DLD1 (cell line): ENCODE data around the gene RPS6KA5.
"Not testable (repeated sequence)": the region's sequence is repeated elsewhere in the genome, so short reads cannot be mapped to it uniquely, and the experiment has no call there.

Experiments used
- in situ Hi-C: cut with HindIII; loops from 2 replicates; pipeline ENCODE4 v1.10.0; 2017; ENCODE audit warnings: low sequenced_read_pairs

The RPS6KA5 gene

DNA sequence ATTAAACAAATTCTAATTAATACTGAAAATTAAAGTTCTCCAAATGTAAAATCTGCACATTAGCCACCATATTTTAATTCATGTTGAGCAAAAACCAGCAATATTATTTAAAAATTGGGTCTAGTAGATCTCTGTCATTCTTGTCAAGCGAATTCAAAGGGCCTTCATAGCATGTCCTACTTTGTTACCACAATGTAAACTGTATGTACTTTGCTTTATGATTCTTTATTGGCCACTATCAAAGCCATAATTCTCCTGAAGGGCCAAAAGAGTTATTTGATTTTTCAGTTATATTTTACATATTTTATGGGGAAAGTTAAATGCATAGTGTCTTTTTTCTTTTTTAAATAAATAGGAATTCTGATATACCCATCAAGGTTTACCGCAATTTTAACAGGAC is 117.9 kb downstream of the RPS6KA5 start:
- in situ Hi-C loops = no loop called here

DNA sequence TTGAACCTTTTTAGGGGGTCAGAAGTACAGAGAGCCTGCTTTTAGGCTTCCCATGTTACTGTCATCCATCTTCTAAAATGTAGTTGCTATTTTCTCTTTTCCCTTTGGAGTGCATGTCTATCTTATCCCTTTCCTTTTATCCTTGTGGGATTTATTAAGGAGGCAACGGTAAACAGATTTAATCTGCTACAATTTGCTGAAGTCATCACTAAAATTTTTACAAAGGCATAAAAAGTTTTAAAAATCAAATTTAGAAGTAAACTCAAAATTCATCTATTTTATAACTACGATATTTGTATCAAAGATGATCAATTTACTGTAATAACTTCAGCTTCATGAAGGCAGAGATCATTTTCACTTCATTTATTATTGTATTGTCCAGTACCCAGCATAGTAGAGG is 118.7 kb downstream of the RPS6KA5 start:
- in situ Hi-C loops = no loop called here

DNA sequence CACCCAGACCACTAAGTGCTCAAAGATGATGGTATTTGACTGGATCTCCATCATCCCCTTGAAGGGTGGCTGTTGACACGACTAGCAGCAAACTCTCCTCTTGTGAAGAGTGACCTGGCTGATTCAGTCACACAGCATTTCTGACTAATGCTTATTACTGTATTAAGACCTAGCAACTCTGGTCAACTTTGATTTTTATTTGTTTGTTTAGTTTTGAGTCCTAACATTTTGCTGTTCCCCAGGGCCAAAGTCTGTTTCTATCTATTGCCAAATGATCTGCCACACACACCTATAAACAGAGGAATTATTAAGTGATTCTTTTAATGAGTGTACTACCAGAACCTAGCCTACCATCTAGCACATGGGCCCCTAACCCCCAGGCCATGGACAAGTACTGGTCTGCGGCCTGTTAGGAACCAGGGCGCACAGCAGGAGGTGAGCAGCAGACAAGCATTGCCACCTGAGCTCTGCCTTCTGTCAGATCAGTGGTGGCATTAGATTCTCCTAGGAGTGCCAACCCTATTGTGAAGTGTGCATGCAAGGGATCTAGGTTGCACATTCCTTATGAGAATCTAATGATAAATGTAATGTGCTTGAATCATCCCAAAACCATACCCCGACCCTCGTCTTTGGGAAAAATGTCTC is 120.0 kb downstream of the RPS6KA5 start:
- in situ Hi-C loops = no loop called here

DNA sequence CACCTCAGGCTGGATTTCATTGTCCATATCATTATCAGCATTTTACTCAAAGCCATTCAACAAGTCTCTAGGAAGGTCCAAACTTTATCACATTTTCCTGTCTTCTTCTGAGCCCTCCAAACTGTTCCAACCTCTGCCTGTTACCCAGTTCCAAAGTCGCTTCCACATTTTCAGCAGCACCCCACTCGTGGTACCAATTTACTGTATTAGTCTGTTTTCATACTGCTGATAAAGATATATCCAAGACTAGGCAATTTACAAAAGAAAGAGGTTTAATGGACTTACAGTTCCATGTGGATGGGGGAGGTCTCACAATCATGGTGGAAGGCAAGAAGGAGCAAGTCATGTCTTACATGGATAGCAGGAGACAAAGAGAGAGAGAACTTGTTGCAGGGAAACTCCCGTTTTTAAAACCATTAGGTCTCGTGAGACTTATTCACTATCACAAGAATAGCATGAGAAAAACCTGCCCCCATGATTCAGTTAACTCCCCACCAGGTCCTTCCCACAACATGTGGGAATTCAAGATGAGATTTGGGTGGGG is 121.1 kb downstream of the RPS6KA5 start:
- in situ Hi-C loops = not testable (repeated sequence)

DNA sequence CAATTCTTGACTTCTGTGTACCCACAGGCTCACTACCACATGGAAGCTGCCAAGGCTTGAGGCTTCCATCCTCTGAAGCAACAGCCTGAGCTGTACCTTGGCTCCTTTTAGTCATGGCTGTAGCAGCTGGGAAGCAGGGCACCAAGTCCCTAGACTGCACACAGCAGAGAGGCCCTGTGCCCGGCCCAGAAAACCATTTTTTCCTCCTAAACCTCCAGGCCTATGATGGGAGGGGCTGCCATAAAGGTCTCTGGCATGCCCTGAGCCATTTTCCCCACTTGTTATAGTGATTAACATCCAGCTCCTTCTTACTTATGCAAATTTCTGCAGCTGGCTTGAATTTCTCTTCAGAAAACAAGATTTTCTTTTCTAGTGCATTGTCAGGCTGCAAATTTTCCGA is 121.8 kb downstream of the RPS6KA5 start:
- in situ Hi-C loops = no loop called here

DNA sequence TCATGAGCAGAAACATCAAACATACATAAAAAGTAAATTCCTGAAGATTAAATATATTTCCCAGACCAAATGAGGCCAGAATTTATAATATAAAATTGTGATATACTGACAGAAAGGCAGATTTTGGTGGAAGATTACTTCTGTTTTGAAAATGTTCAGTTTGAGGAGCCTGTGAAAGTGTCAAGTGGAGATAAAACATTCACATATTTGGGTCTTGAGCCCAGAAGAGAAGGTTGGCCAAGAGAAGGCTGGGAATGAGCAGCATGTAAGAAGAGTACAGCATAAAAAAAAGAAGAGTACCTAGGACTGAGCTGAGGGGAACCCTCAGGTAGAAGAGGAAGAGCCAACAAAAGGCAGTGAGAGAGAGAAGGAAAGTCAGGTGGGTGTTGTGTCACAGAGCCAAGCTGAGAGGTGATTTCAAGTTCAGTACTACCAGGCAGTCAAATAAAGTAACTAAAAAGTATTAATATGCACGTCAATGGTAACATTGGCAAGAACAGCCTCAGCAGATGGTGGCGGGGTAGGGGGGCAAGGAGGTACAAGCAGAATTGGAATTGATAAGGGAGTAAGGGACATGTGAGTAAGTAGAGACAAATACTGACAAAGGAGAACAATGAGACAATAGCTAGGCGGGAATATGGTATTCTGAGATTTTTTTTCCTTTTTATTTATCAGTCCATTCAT is 123.5 kb downstream of the RPS6KA5 start:
- in situ Hi-C loops = no loop called here

DNA sequence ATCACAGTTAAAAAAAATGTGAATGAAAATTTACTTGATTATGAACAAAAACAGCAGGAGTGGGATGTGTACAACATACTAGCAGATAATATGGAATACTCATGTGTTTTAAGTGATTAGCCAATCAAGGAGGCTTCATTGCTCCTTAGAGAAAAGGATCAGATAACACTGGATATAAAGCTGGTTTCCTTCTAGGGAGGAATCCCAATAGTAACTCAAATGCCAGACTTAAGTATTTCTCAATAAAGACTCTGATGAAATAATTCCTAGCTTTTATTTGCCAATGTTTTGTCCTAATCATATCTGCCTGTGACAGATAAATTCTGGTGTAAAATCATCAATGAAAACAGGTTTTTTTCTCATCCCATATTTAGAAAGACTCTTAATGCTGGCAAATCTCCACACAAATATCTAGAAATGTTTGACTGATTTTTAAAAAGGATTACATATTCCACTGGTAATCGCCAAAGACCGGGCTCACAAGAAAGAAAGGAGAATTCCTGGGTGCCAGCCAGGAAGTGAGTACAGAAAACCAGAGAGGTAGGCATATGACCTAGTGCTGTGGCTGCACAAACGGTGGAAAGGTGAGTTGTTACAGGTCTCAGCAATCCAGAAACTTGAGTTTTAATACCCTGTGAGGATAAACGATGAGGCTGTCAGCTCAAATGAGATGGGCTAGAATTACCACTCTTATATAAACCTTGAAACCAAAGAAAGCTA is 135.7 kb downstream of the RPS6KA5 start:
- in situ Hi-C loops = loop anchor here (25.0 kb wide), 1 partner anchor 363 kb away; no protein-coding TSS in a partner anchor

DNA sequence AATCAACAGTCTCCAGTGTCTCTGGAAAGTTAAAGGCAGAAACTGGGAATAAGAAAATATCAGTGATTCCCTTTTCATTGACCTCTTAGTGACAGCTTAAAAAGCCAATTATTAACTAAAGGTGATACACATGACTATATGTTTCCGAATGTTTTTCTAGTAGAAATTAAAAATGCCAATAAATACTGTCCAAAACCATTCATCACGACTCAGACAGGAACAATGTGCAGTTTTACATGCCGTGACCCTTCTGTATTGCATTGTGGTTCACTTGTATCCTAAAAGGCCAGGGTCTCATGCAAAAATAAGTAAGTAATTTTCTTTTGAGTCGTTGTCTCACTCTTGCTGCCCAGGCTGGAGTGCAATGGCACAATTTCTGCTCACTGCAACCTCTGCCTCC is 138.3 kb downstream of the RPS6KA5 start:
- in situ Hi-C loops = loop anchor here (25.0 kb wide), 1 partner anchor 365 kb away; no protein-coding TSS in a partner anchor

DNA sequence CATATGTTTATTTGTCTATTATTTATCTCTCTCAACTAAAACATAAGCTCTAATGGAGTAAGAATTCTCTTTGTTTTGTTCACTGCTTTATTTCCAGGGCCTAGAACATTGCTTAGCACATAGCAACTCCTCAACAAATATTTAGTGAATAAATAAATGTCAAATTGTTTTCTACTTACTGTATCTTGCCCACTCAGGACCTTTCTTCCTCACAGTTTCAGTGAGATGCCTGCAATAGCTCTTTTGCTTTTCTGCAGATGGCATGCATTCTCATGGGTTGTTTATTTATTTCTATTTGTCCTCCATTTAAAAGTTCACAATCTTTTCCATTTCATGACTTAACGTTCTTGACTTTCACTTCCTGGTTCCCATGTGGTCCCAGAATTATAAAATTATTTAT is 149.3 kb downstream of the RPS6KA5 start:
- in situ Hi-C loops = loop anchor here (25.0 kb wide), 1 partner anchor 376 kb away; no protein-coding TSS in a partner anchor

DNA sequence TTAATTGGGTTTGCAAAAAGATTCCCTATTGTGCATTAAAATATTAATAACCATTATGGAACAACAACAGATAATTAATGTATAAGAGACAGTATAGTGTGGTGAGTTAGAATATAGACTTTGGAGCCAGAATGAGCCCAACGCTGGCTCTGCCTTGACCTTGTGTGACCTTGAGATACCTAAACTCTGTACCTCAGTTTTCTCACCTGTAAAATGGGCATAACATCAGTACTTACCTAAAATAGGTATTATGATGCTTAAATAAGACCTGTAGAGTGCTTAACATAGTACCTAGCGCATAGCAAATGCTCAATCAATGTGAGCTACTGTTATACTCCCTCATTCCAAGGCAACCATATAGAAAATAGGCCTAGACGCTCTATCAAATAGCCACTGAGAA is 153.3 kb downstream of the RPS6KA5 start:
- in situ Hi-C loops = loop anchor here (25.0 kb wide), 1 partner anchor 380 kb away; no protein-coding TSS in a partner anchor

DNA sequence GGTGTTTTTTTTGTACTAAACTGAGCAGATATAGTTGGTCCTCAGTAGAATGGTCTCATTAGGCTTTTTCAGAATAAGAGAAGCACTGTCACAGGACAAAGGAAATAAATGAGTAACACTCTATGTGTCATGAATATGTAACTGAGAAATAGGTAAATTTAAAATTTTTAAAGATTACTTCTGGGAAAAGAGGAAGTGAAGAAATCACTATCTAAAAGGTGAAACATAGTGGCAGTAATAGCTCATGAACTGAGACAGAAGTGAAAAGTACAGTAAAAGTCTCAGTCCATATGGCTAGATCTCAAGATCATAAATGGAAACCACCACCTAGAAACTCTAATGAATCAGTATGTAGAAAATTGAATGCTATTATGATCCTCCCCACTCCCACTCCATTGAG is 154.9 kb downstream of the RPS6KA5 start:
- in situ Hi-C loops = loop anchor here (25.0 kb wide), 1 partner anchor 382 kb away; no protein-coding TSS in a partner anchor

DNA sequence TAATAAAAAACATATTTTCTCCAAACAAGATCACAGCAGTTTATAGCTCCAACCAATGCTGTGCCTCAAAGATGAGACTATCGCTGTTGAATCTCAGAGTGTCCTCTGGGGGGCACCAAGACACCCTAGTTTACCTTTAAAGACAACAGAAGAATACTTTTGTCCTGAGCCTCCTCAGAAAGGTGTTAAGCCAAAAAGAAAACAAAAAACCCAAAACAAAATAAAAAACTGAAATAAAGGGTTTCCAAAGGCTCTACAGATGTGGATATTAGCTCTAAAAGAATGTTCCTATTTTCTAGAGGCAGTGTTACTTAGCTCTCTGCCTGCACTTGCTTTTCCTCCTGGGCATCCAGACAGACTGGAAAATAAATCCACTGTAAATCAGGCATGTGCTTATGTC is 157.3 kb downstream of the RPS6KA5 start:
- in situ Hi-C loops = loop anchor here (25.0 kb wide), 1 partner anchor 384 kb away; no protein-coding TSS in a partner anchor

DNA sequence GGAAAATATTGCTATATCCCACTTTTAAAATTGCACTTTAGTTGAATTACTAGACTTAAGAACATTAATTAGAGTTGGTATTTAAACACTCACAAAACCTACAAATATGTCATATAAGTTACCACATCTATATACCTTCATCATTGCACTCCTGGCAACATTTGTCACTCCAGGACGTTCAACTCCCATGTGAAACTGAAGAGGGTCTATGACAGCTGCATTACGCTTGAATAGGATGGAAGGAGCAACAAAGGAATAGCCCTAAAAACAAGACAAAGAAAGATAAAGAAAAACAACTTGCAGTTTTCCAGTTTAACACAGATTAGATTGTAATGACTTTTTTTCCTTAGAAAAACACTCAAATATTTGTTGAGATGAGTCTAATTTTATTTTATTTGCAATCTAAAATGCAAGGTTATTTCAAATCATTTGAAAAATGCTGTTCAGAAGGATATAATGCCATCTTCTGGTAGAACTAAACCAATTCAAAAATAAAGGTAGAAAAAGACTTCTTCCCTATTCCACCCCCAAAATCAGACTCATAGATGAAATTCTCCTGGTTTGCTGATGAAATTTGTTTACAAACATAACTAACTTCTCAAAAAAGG is 159.9 kb downstream of the RPS6KA5 start:
- in situ Hi-C loops = loop anchor here (25.0 kb wide), 1 partner anchor 387 kb away; no protein-coding TSS in a partner anchor

DNA sequence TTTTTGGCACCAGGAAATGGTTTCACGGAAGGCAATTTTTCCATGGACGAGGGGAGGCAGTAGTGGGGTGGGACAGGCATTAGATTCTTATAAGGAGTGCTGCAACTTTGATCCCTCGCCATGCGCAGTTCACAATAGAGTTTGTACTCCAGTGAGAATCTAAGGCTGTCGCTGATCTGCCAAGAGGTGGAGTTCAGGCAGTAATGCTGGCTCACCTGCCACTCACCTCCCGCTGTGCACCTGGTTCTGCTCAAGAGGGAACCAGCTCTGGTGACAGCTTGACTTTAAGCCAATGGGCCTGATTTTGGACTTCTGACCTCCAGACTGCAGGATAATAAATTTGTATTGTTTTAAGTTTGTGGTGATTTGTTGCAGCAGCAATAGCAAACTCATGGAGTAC is 163.4 kb downstream of the RPS6KA5 start:
- in situ Hi-C loops = no loop called here

DNA sequence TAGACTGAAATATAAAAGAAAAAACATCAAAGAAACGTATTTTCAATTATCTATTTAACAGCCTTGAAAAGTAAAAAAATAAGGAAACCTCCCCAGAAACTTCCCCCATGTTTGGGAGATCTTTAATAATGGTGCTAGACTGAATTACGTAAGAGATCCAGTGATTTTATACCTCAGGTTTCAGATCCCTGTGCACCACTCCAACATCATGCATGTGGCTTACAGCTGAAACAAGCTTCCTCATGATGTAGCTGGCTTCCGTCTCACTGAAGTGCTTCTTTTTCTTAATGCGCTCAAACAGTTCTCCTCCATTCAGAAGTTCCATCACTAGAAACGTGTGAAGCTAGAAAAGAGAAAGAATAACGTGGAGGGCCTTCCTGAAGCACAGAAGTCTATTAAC is 166.2 kb downstream of the RPS6KA5 start:
- in situ Hi-C loops = no loop called here

DNA sequence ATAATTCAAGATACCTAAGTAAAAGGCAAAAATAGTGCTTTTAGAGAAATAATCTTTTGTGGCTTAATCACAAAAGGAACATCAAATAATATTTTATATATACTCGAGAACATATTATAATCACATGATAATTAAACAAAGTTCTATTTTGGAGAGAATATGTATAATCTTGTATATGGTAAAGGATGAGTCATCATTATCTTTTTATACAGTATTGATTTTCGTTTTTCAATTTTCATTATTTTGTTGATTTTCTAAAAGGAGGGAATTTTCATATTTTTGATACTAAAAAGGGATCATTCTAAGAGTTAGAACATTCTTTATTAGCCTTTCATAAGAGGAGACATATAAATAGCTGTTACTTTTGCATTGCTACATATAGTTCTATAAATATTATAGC is 166.9 kb downstream of the RPS6KA5 start:
- in situ Hi-C loops = no loop called here

DNA sequence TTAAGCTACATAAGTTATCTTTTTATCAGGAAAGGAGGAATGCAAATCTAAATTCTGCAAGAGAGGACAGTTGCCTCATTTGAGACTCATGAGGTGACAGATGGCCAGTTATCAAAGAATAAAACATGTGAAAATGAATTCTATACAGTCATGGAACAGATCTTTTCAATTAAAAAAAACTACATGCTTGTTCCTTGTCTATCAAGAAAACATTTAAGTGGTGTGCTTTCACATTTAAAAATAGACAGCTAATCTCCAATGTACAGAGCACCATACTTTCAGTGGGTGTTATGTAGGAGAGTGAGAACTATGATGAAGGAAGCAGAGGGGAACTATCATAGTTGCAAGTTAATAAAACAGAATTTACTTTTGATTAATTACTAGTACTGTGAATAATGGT is 167.5 kb downstream of the RPS6KA5 start:
- in situ Hi-C loops = no loop called here

DNA sequence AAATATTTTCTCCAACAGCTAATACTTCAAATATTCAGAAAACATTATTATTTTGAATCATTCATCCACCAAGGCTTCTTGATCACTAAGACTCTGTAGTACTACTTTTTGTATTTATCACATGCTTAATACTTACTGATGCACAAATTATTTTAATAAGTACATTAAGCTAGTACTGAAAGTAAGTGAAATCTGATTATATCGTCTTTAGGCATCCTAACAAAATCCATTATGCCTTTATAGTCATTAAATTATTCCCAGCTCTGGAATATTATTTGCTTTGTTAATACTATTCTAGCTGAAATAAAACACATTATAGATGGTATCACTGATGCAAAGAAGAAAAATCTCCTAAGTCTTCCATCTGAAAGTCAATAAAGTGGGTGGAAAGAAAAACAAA is 169.1 kb downstream of the RPS6KA5 start:
- in situ Hi-C loops = no loop called here

DNA sequence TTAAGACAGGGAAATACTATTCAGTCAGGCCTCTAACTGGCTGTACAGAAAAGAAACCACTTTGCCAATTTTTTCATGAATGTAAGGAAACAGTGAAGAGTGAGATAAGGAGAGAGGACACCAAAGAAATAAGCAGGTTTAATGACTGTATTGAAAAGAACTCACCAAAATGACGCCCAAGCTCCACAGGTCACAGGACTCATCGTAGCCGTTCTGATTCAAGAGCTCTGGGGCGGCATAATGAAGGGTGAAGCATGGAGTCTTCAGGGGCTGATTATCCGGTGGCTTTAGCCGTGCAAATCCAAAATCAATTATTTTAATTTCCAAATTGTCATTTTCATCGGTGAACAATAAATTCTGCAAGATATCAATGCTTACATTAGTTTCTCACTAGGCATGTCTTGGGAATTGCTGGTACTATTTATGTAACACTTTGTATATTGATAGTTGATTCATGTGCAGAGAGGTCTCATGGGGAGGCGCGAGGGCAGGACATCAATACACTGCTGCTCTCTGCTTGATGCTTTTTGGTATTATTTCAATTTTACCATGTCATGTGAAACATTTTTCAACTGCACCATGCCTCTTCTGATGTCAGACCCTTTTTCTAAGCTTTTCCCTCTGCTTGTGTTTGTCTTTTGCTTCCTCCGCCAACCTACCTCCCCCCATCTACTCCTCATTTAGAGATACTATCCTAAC is 170.0 kb downstream of the RPS6KA5 start:
- in situ Hi-C loops = no loop called here

DNA sequence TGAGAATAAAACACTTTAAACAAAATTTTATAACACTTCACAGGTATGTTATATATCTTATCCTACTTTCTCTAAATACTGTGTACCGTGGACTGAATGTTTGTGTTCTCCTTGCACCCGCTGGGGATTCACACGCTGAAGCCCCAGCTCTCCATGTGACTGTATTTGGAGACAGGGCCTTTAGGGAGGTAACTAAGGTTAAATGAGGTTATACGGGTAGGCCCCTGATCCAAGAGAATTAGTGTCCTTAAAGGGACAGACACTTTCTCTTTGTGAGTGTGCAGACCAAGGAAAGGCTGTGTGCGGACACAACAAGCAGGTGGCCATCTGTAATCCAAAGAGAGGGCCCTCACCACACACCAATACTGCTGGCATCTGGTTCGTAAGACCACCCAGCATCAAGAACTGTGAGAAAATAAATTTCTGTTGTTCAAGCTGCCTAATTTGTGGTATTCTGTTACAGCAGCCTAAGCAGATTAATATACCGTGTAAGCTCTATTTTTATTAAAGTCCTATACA is 174.1 kb downstream of the RPS6KA5 start:
- in situ Hi-C loops = no loop called here
